Liver (tissue), 3 donors: Measurements from ENCODE around the gene SPRR2A.

Source experiments
- ATF3 ChIP-seq: IDR thresholded peaks from 2 replicates; pipeline ENCODE4 v1.6.1; 2016; ENCODE audit warnings: antibody characterized with exemption
- CTCF ChIP-seq: fragments of 150-350 bp; IDR thresholded peaks from 2 replicates; pipeline ENCODE4 v1.5.1; 2017; ENCODE audit warnings: improper control_type of control experiment, low read depth, low read length; ENCODE audit not compliant: missing input control
- FOXA1 ChIP-seq: IDR thresholded peaks from 2 replicates; pipeline ENCODE4 v1.6.1; 2016; ENCODE audit warnings: antibody characterized with exemption
- GABPA ChIP-seq, 2 donors: IDR thresholded peaks in 1 of 2; conservative IDR thresholded peaks in 1 of 2; 2 replicates each; pipeline ENCODE4 v1.6.1; 2016; ENCODE audit warnings: antibody characterized with exemption in 2 of 2, mild to moderate bottlenecking in 1 of 2, moderate library complexity in 1 of 2
- JUND ChIP-seq, 2 donors: IDR thresholded peaks; 2 replicates each; pipeline ENCODE4 v1.6.1; 2016; ENCODE audit warnings: antibody characterized with exemption in 2 of 2
- MAX ChIP-seq: IDR thresholded peaks from 2 replicates; pipeline ENCODE4 v1.6.1; 2016; ENCODE audit warnings: antibody characterized with exemption
- RAD21 ChIP-seq, 2 donors: IDR thresholded peaks; 2 replicates each; pipeline ENCODE4 v1.6.1; 2016; ENCODE audit warnings: antibody characterized with exemption in 2 of 2, mild to moderate bottlenecking in 2 of 2
- RXRA ChIP-seq, 2 donors: IDR thresholded peaks; 2 replicates each; pipeline ENCODE4 v1.6.1; 2017 to 2018; ENCODE audit warnings: antibody characterized with exemption in 2 of 2, mild to moderate bottlenecking in 1 of 2
- TAF1 ChIP-seq: conservative IDR thresholded peaks from 2 replicates; pipeline ENCODE4 v1.6.1; 2016; ENCODE audit warnings: antibody characterized with exemption, mild to moderate bottlenecking
- YY1 ChIP-seq: IDR thresholded peaks from 2 replicates; pipeline ENCODE4 v1.6.1; 2016; ENCODE audit warnings: antibody characterized with exemption, mild to moderate bottlenecking
- ZBTB33 ChIP-seq: IDR thresholded peaks from 2 replicates; pipeline ENCODE4 v1.6.1; 2016; ENCODE audit warnings: antibody characterized with exemption
- TF ChIP-seq, protein P1 (sequence below): IDR thresholded peaks from 2 replicates; pipeline ENCODE4 v1.6.1; 2016; ENCODE audit warnings: antibody characterized with exemption, mild to moderate bottlenecking
- donor health status: healthy.
- donor health status: healthy.

- TF ChIP-seq RAD21 (IDR thresholded peaks at IDR 0.05) (no peak), CTCF (no peak), GABPA (IDR thresholded peaks at IDR 0.05 in 1 of 2, conservative IDR thresholded peaks at IDR 0.05 in 1 of 2) (no peak), FOXA1 (no peak), ATF3 (no peak), MAX (no peak), RXRA (IDR thresholded peaks at IDR 0.05) (no peak), YY1 (no peak), TAF1 (no peak), ZBTB33 (no peak), JUND (IDR thresholded peaks at IDR 0.05) (no peak)
- TF ChIP-seq, protein P1, sequence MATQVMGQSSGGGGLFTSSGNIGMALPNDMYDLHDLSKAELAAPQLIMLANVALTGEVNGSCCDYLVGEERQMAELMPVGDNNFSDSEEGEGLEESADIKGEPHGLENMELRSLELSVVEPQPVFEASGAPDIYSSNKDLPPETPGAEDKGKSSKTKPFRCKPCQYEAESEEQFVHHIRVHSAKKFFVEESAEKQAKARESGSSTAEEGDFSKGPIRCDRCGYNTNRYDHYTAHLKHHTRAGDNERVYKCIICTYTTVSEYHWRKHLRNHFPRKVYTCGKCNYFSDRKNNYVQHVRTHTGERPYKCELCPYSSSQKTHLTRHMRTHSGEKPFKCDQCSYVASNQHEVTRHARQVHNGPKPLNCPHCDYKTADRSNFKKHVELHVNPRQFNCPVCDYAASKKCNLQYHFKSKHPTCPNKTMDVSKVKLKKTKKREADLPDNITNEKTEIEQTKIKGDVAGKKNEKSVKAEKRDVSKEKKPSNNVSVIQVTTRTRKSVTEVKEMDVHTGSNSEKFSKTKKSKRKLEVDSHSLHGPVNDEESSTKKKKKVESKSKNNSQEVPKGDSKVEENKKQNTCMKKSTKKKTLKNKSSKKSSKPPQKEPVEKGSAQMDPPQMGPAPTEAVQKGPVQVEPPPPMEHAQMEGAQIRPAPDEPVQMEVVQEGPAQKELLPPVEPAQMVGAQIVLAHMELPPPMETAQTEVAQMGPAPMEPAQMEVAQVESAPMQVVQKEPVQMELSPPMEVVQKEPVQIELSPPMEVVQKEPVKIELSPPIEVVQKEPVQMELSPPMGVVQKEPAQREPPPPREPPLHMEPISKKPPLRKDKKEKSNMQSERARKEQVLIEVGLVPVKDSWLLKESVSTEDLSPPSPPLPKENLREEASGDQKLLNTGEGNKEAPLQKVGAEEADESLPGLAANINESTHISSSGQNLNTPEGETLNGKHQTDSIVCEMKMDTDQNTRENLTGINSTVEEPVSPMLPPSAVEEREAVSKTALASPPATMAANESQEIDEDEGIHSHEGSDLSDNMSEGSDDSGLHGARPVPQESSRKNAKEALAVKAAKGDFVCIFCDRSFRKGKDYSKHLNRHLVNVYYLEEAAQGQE, result no peak
Observed at GRCh38 chr1:153025797-153026196, 31.5 kb downstream of the SPRR2A start.
